Natural killer cell (primary cell): ENCODE measurements around the gene SERPIND1. TPM values are rescaled to one million over a fixed set of nuclear protein-coding genes. Genes with fewer than 3 reads are reported as not detected.

ENCODE experiments used
- ATAC-seq, 3 donors: fragments of 150-1000 bp in 2 of 3; fragments of 200-7000 bp in 1 of 3; cut with Tn5 transposase; 1 replicate in 1 of 3; 2 replicates in 2 of 3; pipeline ENCODE4 v1.10.0; 2021; ENCODE audit warnings: mild to moderate bottlenecking in 2 of 3, moderate library complexity in 2 of 3
- DNase-seq, 2 donors: peaks; one replicate each; pipeline versions ENCODE4 v3.0.0 to v3.0.0-alpha.2; 2013 to 2021; ENCODE audit warnings: mixed read lengths in 1 of 2
- H3K27ac ChIP-seq: one replicate; pipeline ENCODE4 v1.5.1; 2013; ENCODE audit warnings: mild to moderate bottlenecking, low read length
- H3K27me3 ChIP-seq: one replicate; pipeline ENCODE4 v1.6.1; 2013; ENCODE audit warnings: low read length; ENCODE audit not compliant: control insufficient read depth, insufficient read depth
- H3K36me3 ChIP-seq: one replicate; pipeline ENCODE4 v1.6.1; 2013; ENCODE audit warnings: low read length; ENCODE audit not compliant: control insufficient read depth, insufficient read depth
- H3K4me1 ChIP-seq: one replicate; pipeline ENCODE4 v1.6.1; 2013; ENCODE audit warnings: low read length; ENCODE audit not compliant: control insufficient read depth, insufficient read depth
- H3K4me3 ChIP-seq: one replicate; pipeline ENCODE4 v1.5.1; 2013; ENCODE audit warnings: low read length
- H3K9me3 ChIP-seq: one replicate; pipeline ENCODE4 v1.6.1; 2013; ENCODE audit warnings: low read length; ENCODE audit not compliant: control insufficient read depth, insufficient read depth
- H3K27ac Mint-ChIP-seq, 2 donors: one replicate each; pipeline ENCODE4 v1.8.0; 2022; ENCODE audit warnings: mild to moderate bottlenecking in 2 of 2, mixed read lengths in 2 of 2, moderate library complexity in 1 of 2
- H3K27me3 Mint-ChIP-seq, 2 donors: one replicate each; pipeline ENCODE4 v1.8.0; 2022; ENCODE audit warnings: low read depth in 2 of 2, mixed read lengths in 2 of 2
- H3K36me3 Mint-ChIP-seq: one replicate; pipeline ENCODE4 v1.8.0; 2022; ENCODE audit warnings: mixed read lengths
- H3K4me1 Mint-ChIP-seq, 2 donors: one replicate each; pipeline ENCODE4 v1.8.0; 2022; ENCODE audit warnings: mixed read lengths in 2 of 2
- H3K4me3 Mint-ChIP-seq: one replicate; pipeline ENCODE4 v1.8.0; 2022; ENCODE audit warnings: mild to moderate bottlenecking, moderate library complexity, mixed read lengths
- H3K9me3 Mint-ChIP-seq, 2 donors: one replicate each; pipeline ENCODE4 v1.8.0; 2022; ENCODE audit warnings: mixed read lengths in 2 of 2
- CTCF ChIP-seq: fragments of 200-600 bp; IDR thresholded peaks from one replicate; pipeline ENCODE4 v1.8.0; 2022; ENCODE audit warnings: antibody characterized with exemption
- WGBS: methylation state at CpG from one replicate; pipeline ENCODE4 v1.1.7; 2013; ENCODE audit warnings: missing lambda C conversion rate; ENCODE audit not compliant: insufficient coverage; 5-methylcytosine and 5-hydroxymethylcytosine counted together
- intact Hi-C: fragments of 100-400 bp; cut with micrococcal nuclease; formaldehyde crosslinking; loops from one replicate; pipeline ENCODE4 v1.14.2; 2022
- total RNA-seq, 4 donors: library from RNA; stranded (reverse); fragments of 120-200 nt in 1 of 4; gene quantifications; one replicate each; pipeline versions ENCODE4 v1.2.3 to v1.2.4, GENCODE V29; 2013 to 2022

Gene SERPIND1
- total RNA-seq, 3 donors from 2014 or later (not counting 1 experiment from before 2014, with no cell fraction given): 0.43 TPM; not detected in 2

- Mint-ChIP-seq H3K4me3 (no peak overlapping the region), H3K9me3 (no peaks in the 10 kb centered on the region), H3K27me3 (no peaks in the 10 kb centered on the region), H3K27ac (no peak overlapping the region), H3K4me1 (peaks cover 0 to 3% of the 10 kb centered on the region in 2 donors), H3K36me3 (peaks cover 8% of the 10 kb centered on the region)
- Histone ChIP-seq H3K27me3 (no peaks in the 10 kb centered on the region), H3K9me3 (no peaks in the 10 kb centered on the region), H3K36me3 (peaks cover 63% of the 10 kb centered on the region), H3K27ac (no peak overlapping the region), H3K4me3 (no peak overlapping the region), H3K4me1 (peaks cover 9% of the 10 kb centered on the region)
- WGBS: 81% methylated on average over 3 of the region's 3 CpGs
- intact Hi-C loops: no loop called here
- ATAC-seq: no peak
- no peak for TF ChIP-seq CTCF
- DNase-seq: no peak
Measured at GRCh38 chr22:20745119-20745518, 28.8 kb upstream of the SERPIND1 start.

- TF ChIP-seq CTCF: no peak
- no peaks in the 10 kb centered on the region for H3K27me3 ChIP-seq
- H3K4me3 ChIP-seq: no peak overlapping the region
- DNase-seq: no peak
- H3K4me3 Mint-ChIP-seq: no peak overlapping the region
- H3K27me3 Mint-ChIP-seq: no peaks in the 10 kb centered on the region
- WGBS: 93% methylated on average over 9 of the region's 9 CpGs
- H3K4me1 Mint-ChIP-seq: peaks cover 0 to 15% of the 10 kb centered on the region in 2 donors
- ATAC-seq: no peak
- no peaks in the 10 kb centered on the region for H3K9me3 Mint-ChIP-seq
- H3K27ac ChIP-seq: no peak overlapping the region
- peaks cover 24% of the 10 kb centered on the region for H3K4me1 ChIP-seq
- intact Hi-C loops: no loop called here
- H3K27ac Mint-ChIP-seq: no peak overlapping the region
- H3K36me3 ChIP-seq: peaks cover 62% of the 10 kb centered on the region
- no peaks in the 10 kb centered on the region for H3K9me3 ChIP-seq
- H3K36me3 Mint-ChIP-seq: no peaks in the 10 kb centered on the region
Measured at GRCh38 chr22:20746431-20747189, 27.3 kb upstream of the SERPIND1 start.

GRCh38 chr22:20747223-20747622, 26.7 kb upstream of the SERPIND1 start:
- no peak overlapping the region for H3K27ac ChIP-seq
- intact Hi-C loops: no loop called here

More at GRCh38 chr22:20747223-20747622, 26.7 kb upstream of the SERPIND1 start:
- Histone ChIP-seq H3K27me3 (no peaks in the 10 kb centered on the region), H3K4me3 (no peak overlapping the region), H3K4me1 (peaks cover 25% of the 10 kb centered on the region), H3K36me3 (peaks cover 64% of the 10 kb centered on the region), H3K9me3 (no peaks in the 10 kb centered on the region)
- DNase-seq: no peak
- H3K27ac Mint-ChIP-seq: no peak overlapping the region
- H3K27me3 Mint-ChIP-seq: no peaks in the 10 kb centered on the region
- no peak for TF ChIP-seq CTCF
- H3K4me1 Mint-ChIP-seq: peaks cover 0 to 15% of the 10 kb centered on the region in 2 donors
- no peaks in the 10 kb centered on the region for H3K36me3 Mint-ChIP-seq
- no peak for ATAC-seq
- no peak overlapping the region for H3K4me3 Mint-ChIP-seq
- 85% methylated on average over 10 of the region's 10 CpGs for WGBS
- H3K9me3 Mint-ChIP-seq: no peaks in the 10 kb centered on the region
